ENCODE measurements around the gene PLA2G6.

DNA sequence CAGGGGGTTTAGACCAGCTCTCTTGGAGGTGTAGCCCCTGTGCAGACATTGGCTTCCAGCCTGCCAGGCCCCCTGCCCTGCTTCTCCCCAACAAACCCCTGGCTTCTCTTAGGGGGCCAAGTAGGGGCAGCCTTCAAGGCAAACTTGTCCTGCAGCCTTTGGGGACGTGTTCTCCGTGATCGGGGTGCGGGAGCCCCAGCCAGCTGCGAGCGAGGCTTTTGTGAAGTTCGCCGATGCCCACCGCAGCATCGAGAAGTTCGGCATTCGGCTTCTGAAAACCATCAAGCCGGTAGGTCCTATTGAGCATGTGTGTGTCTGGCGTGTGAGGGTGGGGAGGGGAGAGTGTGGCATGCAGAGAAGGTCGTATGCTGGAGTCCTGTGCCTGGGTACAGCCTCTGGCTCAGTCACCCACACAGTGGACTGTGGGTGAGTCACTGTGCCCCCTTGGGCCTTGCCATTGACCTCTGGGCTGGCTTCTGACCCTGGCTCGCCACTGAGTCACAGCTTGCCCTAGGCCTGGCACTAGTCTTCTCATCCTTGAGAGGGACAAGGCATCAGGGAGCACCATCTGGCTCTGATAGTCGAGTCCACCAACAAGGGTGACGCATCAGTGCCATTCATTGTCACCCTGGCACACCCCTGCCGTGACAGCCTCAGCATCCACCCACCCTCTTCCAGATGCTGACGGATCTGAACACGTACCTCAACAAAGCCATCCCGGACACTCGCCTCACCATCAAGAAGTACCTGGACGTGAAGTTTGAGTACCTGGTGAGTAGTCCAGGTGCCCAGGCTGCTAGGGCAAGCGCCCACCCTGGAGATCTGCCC is 109.1 kb downstream of the PLA2G6 start:
- TF ChIP-seq CTCF (IDR thresholded peaks at IDR 0.05) (no peak), POLR2A (IDR thresholded peaks at IDR 0.05) (no peak), POLR2AphosphoS5 (IDR thresholded peaks at IDR 0.05) (no peak)

Data from prostate gland (tissue), 2 donors.